ACC112 (cell line): ENCODE data around the gene PBXIP1.
"Not testable (repeated sequence)": the region's sequence is repeated elsewhere in the genome, so short reads cannot be mapped to it uniquely, and the experiment has no call there.

Experiments used
- H2AFZ ChIP-seq: fragments of 200-600 bp; sonication (generic); one replicate; pipeline ENCODE4 v1.6.0; 2017; ENCODE audit warnings: antibody characterized with exemption, low read length; ENCODE audit not compliant: unreplicated experiment
- H3K27ac ChIP-seq: fragments of 200-600 bp; sonication (generic); 2 replicates; pipeline ENCODE4 v1.5.1; 2014; ENCODE audit warnings: low read depth, mild to moderate bottlenecking, antibody characterized with exemption, low read length, moderate library complexity
- H3K27me3 ChIP-seq: fragments of 200-600 bp; sonication (generic); 2 replicates; pipeline ENCODE4 v1.6.1; 2014; ENCODE audit warnings: mild to moderate bottlenecking, antibody characterized with exemption, low read length, moderate library complexity, mixed read lengths; ENCODE audit not compliant: insufficient read depth
- H3K36me3 ChIP-seq: fragments of 200-600 bp; sonication (generic); 2 replicates; pipeline ENCODE4 v1.6.1; 2016; ENCODE audit warnings: mild to moderate bottlenecking, antibody characterized with exemption, low read length, moderate library complexity, mixed read lengths; ENCODE audit not compliant: insufficient read depth
- H3K4me1 ChIP-seq: fragments of 200-600 bp; sonication (generic); one replicate; pipeline ENCODE4 v1.6.1; 2016; ENCODE audit warnings: low read length, mixed read lengths; ENCODE audit not compliant: insufficient read depth, unreplicated experiment, control insufficient read depth
- H3K4me3 ChIP-seq: fragments of 200-600 bp; sonication (generic); 2 replicates; pipeline ENCODE4 v1.5.1; 2014; ENCODE audit warnings: mild to moderate bottlenecking, low read depth, low read length
- H3K79me2 ChIP-seq: fragments of 200-600 bp; sonication (generic); one replicate; pipeline ENCODE4 v1.6.0; 2016; ENCODE audit warnings: low read length; ENCODE audit not compliant: control insufficient read depth, unreplicated experiment, insufficient read depth

Gene PBXIP1

DNA sequence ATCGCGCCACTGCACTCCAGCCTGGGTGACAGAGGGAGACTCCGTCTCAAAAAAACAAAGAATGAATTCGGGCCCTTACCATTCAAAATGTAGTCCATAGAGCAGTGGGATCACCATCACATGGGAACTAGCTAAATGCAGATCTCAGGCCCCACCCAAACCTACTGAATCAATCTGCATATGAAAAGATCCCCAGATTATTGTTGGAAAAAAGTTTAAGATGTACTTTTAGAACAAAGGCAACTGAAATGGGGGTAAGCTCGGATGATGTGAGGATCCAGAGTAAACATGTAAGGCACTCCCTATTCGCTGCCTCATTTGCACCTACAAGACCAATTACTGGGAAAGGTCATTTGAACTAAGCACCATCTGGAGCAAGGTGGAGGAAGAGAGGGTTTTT is 26.4 kb upstream of the PBXIP1 start:
- peaks cover 4% of the 10 kb centered on the region for H3K4me1 ChIP-seq
- peak overlapping the region; percentile 26; the same call in 1 of the 2 replicates for H3K27ac ChIP-seq
- H3K36me3 ChIP-seq, result peaks cover 8% of the 10 kb centered on the region; the same call in 1 of the 2 replicates
- peak overlapping the region; percentile 90 for H2AFZ ChIP-seq
- peaks cover 31% of the 10 kb centered on the region for H3K79me2 ChIP-seq
- no peaks in the 10 kb centered on the region for H3K27me3 ChIP-seq
- H3K4me3 ChIP-seq, result peak overlapping the region; percentile 80

DNA sequence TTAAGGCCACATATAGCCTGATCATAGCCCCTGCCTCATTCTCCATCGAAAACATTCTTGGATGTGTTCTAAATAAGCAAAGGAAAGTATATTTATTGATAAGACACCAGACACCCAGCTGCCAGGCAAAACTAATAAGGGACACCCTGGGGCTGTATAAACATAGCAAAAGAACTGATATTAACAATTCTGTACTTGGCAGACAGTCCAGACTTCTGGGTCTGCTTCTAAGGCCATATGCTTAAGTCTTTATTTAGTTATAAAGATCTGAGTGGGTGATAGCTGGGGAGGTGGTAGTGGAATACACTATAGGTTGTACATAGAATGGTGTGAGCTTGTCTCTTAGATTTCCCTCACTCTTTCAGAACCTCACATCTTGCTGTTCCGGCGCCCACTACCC is 22.5 kb upstream of the PBXIP1 start:
- Histone ChIP-seq H3K27ac (no peak overlapping the region), H3K36me3 (peaks cover 8% of the 10 kb centered on the region; the same call in 1 of the 2 replicates), H3K79me2 (peaks cover 46% of the 10 kb centered on the region), H3K4me3 (no peak overlapping the region), H3K4me1 (peaks cover 15% of the 10 kb centered on the region), H2AFZ (no peak overlapping the region), H3K27me3 (no peaks in the 10 kb centered on the region)

DNA sequence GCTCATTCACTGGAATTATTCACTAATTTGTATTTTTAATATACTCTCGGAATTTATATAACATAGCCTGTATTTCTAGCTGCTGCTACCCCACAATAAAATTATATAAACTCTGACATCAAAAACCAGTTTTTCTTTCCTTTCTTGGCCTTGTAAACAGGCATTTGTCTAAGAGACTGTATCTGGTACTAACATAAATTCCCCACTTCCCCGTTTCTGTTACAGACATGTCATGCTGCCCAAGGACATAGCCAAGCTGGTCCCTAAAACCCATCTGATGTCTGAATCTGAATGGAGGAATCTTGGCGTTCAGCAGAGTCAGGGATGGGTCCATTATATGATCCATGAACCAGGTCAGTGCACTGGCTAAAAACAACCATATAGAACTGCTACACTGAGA is 21.9 kb upstream of the PBXIP1 start:
- not testable (repeated sequence) for H3K4me3 ChIP-seq, H2AFZ ChIP-seq, H3K27me3 ChIP-seq, H3K27ac ChIP-seq, H3K36me3 ChIP-seq
- Histone ChIP-seq H3K79me2 (peaks cover 45% of the 10 kb centered on the region), H3K4me1 (peaks cover 18% of the 10 kb centered on the region)

DNA sequence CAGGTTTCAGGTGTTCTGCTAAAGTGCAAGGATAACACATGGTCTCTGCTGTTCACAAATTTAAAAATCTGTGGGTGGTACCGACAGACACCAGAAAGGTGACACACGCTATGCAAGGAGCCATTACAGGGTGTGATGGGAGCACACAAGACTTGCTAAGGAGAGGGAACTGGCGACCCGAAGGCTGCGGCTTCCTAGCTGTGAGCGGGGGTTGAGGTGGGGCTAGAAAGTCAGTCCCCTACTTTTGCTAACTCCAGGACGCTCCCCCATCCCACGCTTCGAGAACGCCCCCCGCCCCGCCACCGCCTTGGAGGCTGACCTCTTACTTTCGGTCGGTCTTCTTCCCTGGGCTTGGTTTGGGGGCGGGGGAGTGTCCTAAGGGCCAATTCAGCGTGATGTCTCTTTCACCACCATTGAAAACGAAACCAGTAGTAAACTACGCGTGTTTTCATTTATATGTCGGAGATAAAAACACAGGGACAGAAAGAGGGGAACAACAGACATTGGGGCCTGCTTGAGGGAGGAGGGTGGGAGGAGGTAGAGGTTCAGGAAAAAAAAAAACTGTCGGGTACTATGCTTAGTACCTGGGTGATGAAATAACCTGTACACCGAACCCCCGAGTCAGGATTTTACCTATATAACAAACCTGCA is 19.6 kb upstream of the PBXIP1 start:
- Histone ChIP-seq H2AFZ (peak overlapping the region; percentile 61), H3K27me3 (no peaks in the 10 kb centered on the region), H3K79me2 (peaks cover 46% of the 10 kb centered on the region), H3K4me3 (peak overlapping the region; percentile 90), H3K36me3 (peaks cover 8% of the 10 kb centered on the region; the same call in 1 of the 2 replicates), H3K27ac (peak overlapping the region; percentile 97), H3K4me1 (peaks cover 36% of the 10 kb centered on the region)

GRCh38 chr1:154974808-154975408 is 19.0 kb upstream of the PBXIP1 start:
- H3K79me2 ChIP-seq, result peaks cover 52% of the 10 kb centered on the region
- H3K36me3 ChIP-seq, result peaks cover 8% of the 10 kb centered on the region; the same call in 1 of the 2 replicates
- H3K4me1 ChIP-seq, result peaks cover 36% of the 10 kb centered on the region
- H3K27me3 ChIP-seq, result no peaks in the 10 kb centered on the region
- H3K27ac ChIP-seq, result peak overlapping the region; percentile 97
- peak overlapping the region; percentile 61 for H2AFZ ChIP-seq
- H3K4me3 ChIP-seq, result peak overlapping the region; percentile 90

GRCh38 chr1:154974102-154974807 is 18.4 kb upstream of the PBXIP1 start, which contains the start of gene CKS1B:
TSS of gene CKS1B (plus strand) at chr1:154974681. CDS start at chr1:154974746, 65 bp downstream.
- Histone ChIP-seq H3K4me1 (peaks cover 36% of the 10 kb centered on the region), H2AFZ (peak within 1 kb of the TSS; percentile 61)

DNA sequence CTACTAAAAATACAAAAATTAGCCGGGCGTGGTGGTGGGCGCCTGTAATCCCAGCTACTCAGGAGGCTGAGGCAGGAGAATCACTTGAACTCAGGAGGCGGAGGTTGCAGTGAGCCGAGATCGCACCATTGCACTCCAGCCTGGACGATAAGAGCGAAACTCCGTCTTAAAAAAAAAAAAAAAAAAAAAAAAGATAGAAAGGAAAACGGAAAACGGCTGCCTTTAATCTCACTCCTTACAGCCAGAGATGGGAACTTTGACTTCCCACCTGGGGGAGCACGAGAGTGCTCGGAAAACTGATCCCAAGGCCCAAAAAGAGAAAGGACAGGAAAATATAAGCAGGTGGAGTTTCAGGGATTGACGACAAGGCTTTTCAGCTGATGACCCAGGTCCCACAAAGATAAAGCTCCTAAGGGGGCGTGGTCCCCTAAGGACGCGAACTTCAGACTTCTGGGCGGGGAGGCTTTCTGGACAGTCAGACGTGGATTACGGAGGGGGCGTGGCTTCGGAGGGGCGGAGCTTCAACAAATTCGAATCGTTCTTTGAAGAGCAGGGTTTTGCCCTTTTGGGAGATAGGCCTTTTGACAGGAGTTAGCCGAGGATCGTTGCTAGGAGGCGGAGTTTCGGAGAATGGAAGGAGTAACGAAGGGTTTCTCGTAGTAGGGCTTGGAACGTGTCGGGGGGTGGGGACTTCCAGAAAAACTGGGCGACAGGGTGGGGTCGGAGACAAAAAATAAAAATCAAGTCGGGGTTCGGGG is 17.6 kb upstream of the PBXIP1 start:
- H3K4me3 ChIP-seq, result peak overlapping the region; percentile 90
- peaks cover 3% of the 10 kb centered on the region; the same call in 1 of the 2 replicates for H3K36me3 ChIP-seq
- no peak overlapping the region for H2AFZ ChIP-seq
- no peaks in the 10 kb centered on the region for H3K27me3 ChIP-seq
- peaks cover 38% of the 10 kb centered on the region for H3K4me1 ChIP-seq
- peak overlapping the region; percentile 97 for H3K27ac ChIP-seq
- peaks cover 60% of the 10 kb centered on the region for H3K79me2 ChIP-seq

More at GRCh38 chr1:154974102-154974807, 18.4 kb upstream of the PBXIP1 start, which contains the start of gene CKS1B:
- Histone ChIP-seq H3K27ac (peak within 1 kb of the TSS; percentile 97), H3K79me2 (peaks cover 56% of the 10 kb centered on the region), H3K27me3 (no peaks in the 10 kb centered on the region), H3K36me3 (peaks cover 4% of the 10 kb centered on the region; the same call in 1 of the 2 replicates), H3K4me3 (peak within 1 kb of the TSS; percentile 90)

- peaks cover 60% of the 10 kb centered on the region for H3K79me2 ChIP-seq
- no peak overlapping the region for H2AFZ ChIP-seq
- H3K27me3 ChIP-seq, result no peaks in the 10 kb centered on the region
- H3K4me3 ChIP-seq, result peak overlapping the region; percentile 90
- H3K27ac ChIP-seq, result peak overlapping the region; percentile 97
- no peaks in the 10 kb centered on the region; the same call in 1 of the 2 replicates for H3K36me3 ChIP-seq
- peaks cover 46% of the 10 kb centered on the region for H3K4me1 ChIP-seq
These were observed 16.8 kb upstream of the PBXIP1 start for GRCh38 chr1:154972517-154973343.

DNA sequence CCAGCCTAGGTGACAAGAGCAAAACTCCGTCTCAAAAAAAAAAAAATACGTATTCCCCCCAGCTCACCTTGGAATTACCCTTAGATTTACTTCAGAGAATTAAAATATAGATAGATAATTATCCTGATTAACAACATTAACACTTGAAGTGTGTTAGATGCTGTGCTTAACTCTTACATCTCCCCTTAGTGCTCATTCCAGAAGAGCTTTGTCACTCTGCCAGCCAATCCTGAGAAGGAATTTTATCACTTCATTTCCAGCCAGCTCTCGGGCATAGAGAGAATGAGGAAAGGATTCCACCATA is 16.3 kb upstream of the PBXIP1 start:
- H2AFZ ChIP-seq, result no peak overlapping the region
- peak overlapping the region; percentile 90 for H3K4me3 ChIP-seq
- peak overlapping the region; percentile 97 for H3K27ac ChIP-seq
- H3K79me2 ChIP-seq, result peaks cover 60% of the 10 kb centered on the region
- peaks cover 46% of the 10 kb centered on the region for H3K4me1 ChIP-seq
- no peaks in the 10 kb centered on the region; the same call in 1 of the 2 replicates for H3K36me3 ChIP-seq
- no peaks in the 10 kb centered on the region for H3K27me3 ChIP-seq
